Neural progenitor cell (in vitro differentiated cells): ENCODE data around the gene CEL.
"Not testable (repeated sequence)": the region's sequence is repeated elsewhere in the genome, so short reads cannot be mapped to it uniquely, and the experiment has no call there.

Source experiments
- EZH2phosphoT487 ChIP-seq: fragments of 200-600 bp; sonication (generic); IDR thresholded peaks from 2 replicates; pipeline ENCODE4 v1.6.1; 2017; ENCODE audit warnings: antibody characterized with exemption
- TF ChIP-seq, protein P1 (sequence below): fragments of 200-600 bp; sonication (generic); IDR thresholded peaks from 2 replicates; pipeline ENCODE4 v1.5.1; 2017; ENCODE audit warnings: antibody characterized with exemption, mild to moderate bottlenecking

DNA sequence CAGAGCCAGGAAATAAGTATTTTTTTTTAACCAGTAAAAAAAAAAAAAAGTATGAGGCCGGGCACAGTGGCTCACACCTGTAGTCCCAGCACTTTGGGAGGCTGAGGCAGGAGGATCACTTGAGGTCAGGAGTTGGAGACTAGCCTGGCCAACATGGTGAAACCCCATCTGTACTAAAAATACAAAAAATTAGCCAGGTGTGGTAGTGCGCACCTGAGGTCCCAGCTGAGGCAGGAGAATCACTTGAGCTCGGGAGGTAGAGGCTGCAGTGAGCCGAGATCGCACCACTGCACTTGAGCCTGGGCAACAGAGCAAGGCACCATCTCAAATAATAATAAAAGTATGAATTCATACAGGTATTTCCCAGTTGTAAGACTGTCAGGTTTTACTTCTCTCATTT is 10.4 kb downstream of the CEL start:
- TF ChIP-seq, protein P1, sequence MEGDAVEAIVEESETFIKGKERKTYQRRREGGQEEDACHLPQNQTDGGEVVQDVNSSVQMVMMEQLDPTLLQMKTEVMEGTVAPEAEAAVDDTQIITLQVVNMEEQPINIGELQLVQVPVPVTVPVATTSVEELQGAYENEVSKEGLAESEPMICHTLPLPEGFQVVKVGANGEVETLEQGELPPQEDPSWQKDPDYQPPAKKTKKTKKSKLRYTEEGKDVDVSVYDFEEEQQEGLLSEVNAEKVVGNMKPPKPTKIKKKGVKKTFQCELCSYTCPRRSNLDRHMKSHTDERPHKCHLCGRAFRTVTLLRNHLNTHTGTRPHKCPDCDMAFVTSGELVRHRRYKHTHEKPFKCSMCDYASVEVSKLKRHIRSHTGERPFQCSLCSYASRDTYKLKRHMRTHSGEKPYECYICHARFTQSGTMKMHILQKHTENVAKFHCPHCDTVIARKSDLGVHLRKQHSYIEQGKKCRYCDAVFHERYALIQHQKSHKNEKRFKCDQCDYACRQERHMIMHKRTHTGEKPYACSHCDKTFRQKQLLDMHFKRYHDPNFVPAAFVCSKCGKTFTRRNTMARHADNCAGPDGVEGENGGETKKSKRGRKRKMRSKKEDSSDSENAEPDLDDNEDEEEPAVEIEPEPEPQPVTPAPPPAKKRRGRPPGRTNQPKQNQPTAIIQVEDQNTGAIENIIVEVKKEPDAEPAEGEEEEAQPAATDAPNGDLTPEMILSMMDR: not testable (repeated sequence)
- not testable (repeated sequence) for TF ChIP-seq EZH2phosphoT487
